Peyer's patch (tissue), 4 donors: ENCODE results near the gene ZNF276. TPM values are rescaled to one million over a fixed set of nuclear protein-coding genes. Genes with fewer than 3 reads are reported as not detected.
A peak's percentile ranks its signal among the peaks of the same experiment; 100 is the strongest.

Experiments
- DNase-seq, 3 donors: peaks; one replicate each; pipeline ENCODE4 v3.0.0-alpha.2; 2017 to 2019
- H3K27ac ChIP-seq, 4 donors: fragments of 200-600 bp; sonication (generic); one replicate each; pipeline ENCODE4 v1.5.1; 2016 to 2019
- H3K27me3 ChIP-seq, 2 donors: fragments of 200-600 bp; sonication (generic); one replicate each; pipeline ENCODE4 v1.5.1; 2019
- H3K36me3 ChIP-seq, 3 donors: fragments of 200-600 bp; sonication (generic); one replicate each; pipeline ENCODE4 v1.5.1; 2016 to 2019
- H3K4me1 ChIP-seq, 4 donors: fragments of 200-600 bp; sonication (generic); one replicate each; pipeline ENCODE4 v1.5.1; 2016 to 2019
- H3K4me3 ChIP-seq, 4 donors: fragments of 200-600 bp; sonication (generic); 1 replicate in 3 of 4; 2 replicates in 1 of 4; pipeline ENCODE4 v1.5.1; 2016 to 2019; ENCODE audit warnings: mild to moderate bottlenecking in 1 of 4
- H3K9me3 ChIP-seq, 4 donors: fragments of 200-600 bp; sonication (generic); one replicate each; pipeline ENCODE4 v1.5.1; 2016 to 2019; ENCODE audit warnings: mild to moderate bottlenecking in 1 of 4
- POLR2A ChIP-seq, 2 donors: fragments of 450-650 bp; IDR thresholded peaks; one replicate each; pipeline ENCODE4 v1.5.1; 2017; ENCODE audit warnings: antibody characterized with exemption in 2 of 2, mild to moderate bottlenecking in 2 of 2, moderate library complexity in 2 of 2
- total RNA-seq, 4 donors: library from RNA; depleted of rRNA; stranded (reverse); fragments of >200 nt; gene quantifications; one replicate each; pipeline ENCODE4 v1.1.0, GENCODE V29; 2016
- TF ChIP-seq, protein P1 (sequence below), 6 experiments: fragments of 450-650 bp in 4 of 6; fragments of 200-600 bp in 2 of 6; sonication (generic) in 1 of 6; IDR thresholded peaks; one replicate each; pipeline ENCODE4 v1.5.1; 2017 to 2019; ENCODE audit warnings: antibody characterized with exemption in 6 of 6, mild to moderate bottlenecking in 3 of 6, moderate library complexity in 1 of 6

ZNF276 gene
- total RNA-seq, 4 donors from 2014 or later, result 59.0 to 270 (median 125) TPM

DNA sequence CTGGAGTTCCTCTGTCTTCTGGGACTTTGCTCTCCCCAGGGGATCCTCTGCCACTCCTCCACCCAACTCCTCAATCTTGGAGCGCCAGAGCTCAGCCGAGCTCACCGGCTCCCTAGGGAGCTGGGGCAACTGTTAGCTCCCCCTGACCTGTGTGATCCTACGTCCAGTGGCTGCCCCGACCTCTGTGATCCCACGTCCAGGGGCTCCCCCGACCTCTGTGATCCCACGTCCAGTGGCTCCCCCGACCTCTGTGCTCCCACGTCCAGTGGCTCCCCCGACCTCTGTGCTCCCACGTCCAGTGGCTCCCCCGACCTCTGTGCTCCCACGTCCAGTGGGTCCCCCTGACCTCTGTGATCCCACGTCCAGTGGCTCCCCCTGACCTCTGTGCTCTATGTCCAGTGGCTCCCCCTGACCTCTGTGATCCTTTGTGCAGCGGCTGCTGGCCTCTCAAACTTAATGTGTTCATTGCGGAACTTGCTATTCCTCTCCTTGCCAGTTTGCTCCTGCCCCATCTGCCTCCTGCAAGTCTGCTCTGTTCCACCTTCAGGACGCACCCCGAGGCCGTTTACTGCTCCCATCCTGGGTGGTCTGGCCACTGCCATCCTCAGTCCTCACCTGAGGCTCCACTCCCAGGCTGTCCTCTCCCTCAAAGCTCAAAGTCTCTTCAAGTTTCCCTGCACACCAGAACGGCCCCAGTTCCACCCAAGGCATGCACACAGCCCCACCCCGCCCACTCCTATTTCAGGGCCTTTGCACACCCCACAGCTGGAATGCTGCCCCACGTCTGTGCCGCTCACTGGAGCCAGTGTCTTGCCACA, 3.4 kb upstream of the ZNF276 start:
- DNase-seq, result peak in 1 of 3 donors; percentile 54
- H3K36me3 ChIP-seq, result no peaks in the 10 kb centered on the region

DNA sequence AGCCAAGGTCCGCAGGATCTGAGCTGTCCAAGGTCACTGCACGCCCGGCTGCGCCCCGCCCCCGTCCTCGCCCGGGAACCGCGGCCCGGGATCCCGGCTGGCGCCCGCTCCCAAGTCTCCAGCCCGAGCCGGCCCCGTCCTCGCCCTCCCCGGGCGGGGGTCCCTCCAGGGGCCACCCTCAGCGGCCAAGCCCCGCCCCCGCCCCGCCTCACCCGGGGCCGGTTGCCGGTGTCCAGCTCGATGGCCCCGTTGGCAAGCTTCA, 855 bp upstream of the ZNF276 start:
- Histone ChIP-seq H3K9me3 (no peaks in the 10 kb centered on the region), H3K27me3 (no peaks in the 10 kb centered on the region), H3K4me1 (peaks cover 13 to 40% (median 23%) of the 10 kb centered on the region in 4 donors), H3K36me3 (peaks cover 0 to 25% (median 0%) of the 10 kb centered on the region in 3 donors), H3K27ac (peak overlapping the region; percentile 98 to 99 (median 98)), H3K4me3 (peak overlapping the region; percentile 82 to 98 (median 94))
- TF ChIP-seq POLR2A (IDR thresholded peaks at IDR 0.05), result peak in 1 of 2 donors; percentile 26
- TF ChIP-seq, protein P1, sequence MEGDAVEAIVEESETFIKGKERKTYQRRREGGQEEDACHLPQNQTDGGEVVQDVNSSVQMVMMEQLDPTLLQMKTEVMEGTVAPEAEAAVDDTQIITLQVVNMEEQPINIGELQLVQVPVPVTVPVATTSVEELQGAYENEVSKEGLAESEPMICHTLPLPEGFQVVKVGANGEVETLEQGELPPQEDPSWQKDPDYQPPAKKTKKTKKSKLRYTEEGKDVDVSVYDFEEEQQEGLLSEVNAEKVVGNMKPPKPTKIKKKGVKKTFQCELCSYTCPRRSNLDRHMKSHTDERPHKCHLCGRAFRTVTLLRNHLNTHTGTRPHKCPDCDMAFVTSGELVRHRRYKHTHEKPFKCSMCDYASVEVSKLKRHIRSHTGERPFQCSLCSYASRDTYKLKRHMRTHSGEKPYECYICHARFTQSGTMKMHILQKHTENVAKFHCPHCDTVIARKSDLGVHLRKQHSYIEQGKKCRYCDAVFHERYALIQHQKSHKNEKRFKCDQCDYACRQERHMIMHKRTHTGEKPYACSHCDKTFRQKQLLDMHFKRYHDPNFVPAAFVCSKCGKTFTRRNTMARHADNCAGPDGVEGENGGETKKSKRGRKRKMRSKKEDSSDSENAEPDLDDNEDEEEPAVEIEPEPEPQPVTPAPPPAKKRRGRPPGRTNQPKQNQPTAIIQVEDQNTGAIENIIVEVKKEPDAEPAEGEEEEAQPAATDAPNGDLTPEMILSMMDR (IDR thresholded peaks at IDR 0.05), result no peak
- peak in 2 of 3 donors; percentile 82 to 89 for DNase-seq

More for the DNA sequence above, 3.4 kb upstream of the ZNF276 start:
- no peaks in the 10 kb centered on the region for H3K9me3 ChIP-seq
- no peak overlapping the region for H3K27ac ChIP-seq
- TF ChIP-seq POLR2A (IDR thresholded peaks at IDR 0.05), result no peak
- TF ChIP-seq, protein P1 (IDR thresholded peaks at IDR 0.05), result no peak
- H3K4me1 ChIP-seq, result peaks cover 5 to 23% (median 11%) of the 10 kb centered on the region in 4 donors
- H3K27me3 ChIP-seq, result no peaks in the 10 kb centered on the region
- no peak overlapping the region for H3K4me3 ChIP-seq

DNA sequence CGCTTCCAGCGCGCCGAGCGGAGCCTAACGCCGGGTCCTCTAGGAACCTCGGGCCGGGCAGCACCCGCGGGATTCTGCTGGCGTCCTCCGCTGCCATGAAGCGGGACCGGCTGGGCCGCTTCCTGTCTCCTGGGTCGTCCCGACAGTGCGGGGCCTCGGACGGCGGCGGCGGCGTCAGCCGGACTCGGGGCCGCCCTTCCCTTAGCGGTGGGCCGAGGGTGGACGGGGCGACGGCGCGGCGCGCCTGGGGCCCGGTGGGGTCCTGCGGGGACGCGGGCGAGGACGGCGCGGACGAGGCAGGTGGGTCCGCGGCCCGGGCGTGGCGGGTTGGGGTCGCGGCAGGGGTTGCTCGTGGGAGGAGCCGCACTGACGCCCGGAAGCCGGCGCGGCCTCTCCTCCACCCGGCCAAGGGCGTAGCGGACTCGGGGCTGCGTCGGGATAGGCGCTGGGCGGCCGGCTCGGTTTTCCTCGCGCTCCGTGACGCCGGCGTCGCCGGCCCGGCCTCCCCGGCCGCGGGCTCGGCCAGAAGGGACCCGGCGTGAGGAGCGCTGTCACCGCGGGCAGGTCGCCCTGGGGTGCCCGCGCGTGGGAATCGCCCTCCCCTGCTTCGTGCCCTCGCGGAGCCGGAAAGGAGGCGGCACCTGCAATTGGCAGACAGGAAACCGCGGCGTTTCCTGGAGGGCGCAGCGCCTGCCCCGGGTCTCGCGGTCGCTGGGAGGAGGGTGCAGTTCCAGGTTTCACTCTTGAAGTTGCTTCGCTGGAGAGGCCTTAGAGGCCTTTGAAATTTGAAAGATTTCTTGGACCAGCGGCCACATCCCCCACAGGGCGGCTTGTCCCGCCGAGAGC, 432 bp downstream of the ZNF276 start:
- H3K4me1 ChIP-seq, result peaks cover 13 to 40% (median 23%) of the 10 kb centered on the region in 4 donors

DNA sequence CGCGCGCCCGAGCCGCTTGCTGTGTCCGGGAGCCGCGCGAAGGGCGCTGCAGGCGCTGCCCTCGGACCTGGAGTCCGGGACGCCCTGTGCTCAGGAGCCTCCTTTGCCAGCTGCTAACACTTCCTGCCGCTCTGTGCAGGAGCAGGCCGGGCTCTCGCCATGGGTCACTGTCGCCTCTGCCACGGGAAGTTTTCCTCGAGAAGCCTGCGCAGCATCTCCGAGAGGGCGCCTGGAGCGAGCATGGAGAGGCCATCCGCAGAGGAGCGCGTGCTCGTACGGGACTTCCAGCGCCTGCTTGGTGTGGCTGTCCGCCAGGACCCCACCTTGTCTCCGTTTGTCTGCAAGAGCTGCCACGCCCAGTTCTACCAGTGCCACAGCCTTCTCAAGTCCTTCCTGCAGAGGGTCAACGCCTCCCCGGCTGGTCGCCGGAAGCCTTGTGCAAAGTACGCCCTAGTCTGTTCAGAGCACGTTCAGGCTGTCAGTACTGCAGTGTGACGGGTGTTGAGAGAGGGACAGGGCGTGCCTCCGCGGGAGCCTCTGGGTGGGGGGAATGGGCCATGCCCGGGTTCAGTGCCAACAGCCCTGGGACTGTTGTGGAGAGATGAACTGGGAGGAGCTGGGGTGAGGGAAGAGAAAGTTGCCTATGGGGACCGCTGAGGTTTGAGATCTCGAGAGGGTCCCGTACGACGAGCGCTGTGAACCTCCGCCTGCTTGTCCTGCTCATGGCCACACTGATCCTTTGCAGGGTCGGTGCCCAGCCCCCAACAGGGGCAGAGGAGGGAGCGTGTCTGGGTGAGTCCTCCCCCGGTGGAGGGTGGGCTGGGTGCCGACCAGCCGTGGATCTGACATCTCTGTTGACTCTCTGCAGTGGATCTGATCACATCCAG, 1.3 kb downstream of the ZNF276 start:
- peak; percentile 71 to 95 (median 93) for DNase-seq
- H3K36me3 ChIP-seq, result peaks cover 0 to 47% (median 0%) of the 10 kb centered on the region in 3 donors
- peak overlapping the region; percentile 98 to 99 (median 98) for H3K27ac ChIP-seq
- no peaks in the 10 kb centered on the region for H3K9me3 ChIP-seq
- peak overlapping the region; percentile 82 to 98 (median 94) for H3K4me3 ChIP-seq
- TF ChIP-seq, protein P1 (IDR thresholded peaks at IDR 0.05), result peak in 1 of 6 experiments; percentile 6
- peak; percentile 70 to 77 for TF ChIP-seq POLR2A (IDR thresholded peaks at IDR 0.05)
- no peaks in the 10 kb centered on the region for H3K27me3 ChIP-seq
- peaks cover 13 to 40% (median 23%) of the 10 kb centered on the region in 4 donors for H3K4me1 ChIP-seq

More for the DNA sequence above, 432 bp downstream of the ZNF276 start:
- Histone ChIP-seq H3K27ac (peak overlapping the region; percentile 98 to 99 (median 98)), H3K9me3 (no peaks in the 10 kb centered on the region), H3K36me3 (peaks cover 0 to 38% (median 0%) of the 10 kb centered on the region in 3 donors), H3K27me3 (no peaks in the 10 kb centered on the region), H3K4me3 (peak overlapping the region; percentile 82 to 98 (median 94))
- peak; percentile 25 to 35 for TF ChIP-seq POLR2A (IDR thresholded peaks at IDR 0.05)
- TF ChIP-seq, protein P1 (IDR thresholded peaks at IDR 0.05), result no peak
- DNase-seq, result peak; percentile 81 to 91 (median 85)
